Ramos (cell line): ENCODE data around the gene CBLN4.

Source experiments
- in situ Hi-C: fragments of 300-500 bp; cut with MboI; formaldehyde crosslinking; loops from one replicate; pipeline ENCODE4 v1.14.3; 2022; ENCODE audit warnings: low sequenced_read_pairs; ENCODE audit not compliant: unreplicated experiment

Gene CBLN4

DNA sequence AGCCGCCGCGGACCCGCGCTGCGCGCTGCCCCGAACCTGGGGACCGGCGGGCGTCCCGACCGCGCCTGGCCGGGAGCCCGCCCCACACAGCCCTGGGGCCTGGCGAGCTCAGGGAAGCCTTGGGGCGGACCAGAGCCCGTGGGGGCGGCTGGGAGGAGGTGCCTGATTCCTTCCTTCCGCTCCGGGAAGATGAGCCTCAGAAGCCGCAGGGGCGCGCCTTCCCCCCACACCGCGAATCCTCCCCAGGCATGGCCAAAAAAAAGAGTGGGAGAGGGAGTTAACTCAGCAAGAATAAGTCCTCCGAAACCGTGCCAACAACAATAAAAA is at the start of gene CBLN4:
CBLN4 (minus strand) TSS at position 131 of the 327 bp plus-strand sequence. CDS start 1,348 bp downstream, outside the sequence.
- in situ Hi-C loops, result no loop called here

DNA sequence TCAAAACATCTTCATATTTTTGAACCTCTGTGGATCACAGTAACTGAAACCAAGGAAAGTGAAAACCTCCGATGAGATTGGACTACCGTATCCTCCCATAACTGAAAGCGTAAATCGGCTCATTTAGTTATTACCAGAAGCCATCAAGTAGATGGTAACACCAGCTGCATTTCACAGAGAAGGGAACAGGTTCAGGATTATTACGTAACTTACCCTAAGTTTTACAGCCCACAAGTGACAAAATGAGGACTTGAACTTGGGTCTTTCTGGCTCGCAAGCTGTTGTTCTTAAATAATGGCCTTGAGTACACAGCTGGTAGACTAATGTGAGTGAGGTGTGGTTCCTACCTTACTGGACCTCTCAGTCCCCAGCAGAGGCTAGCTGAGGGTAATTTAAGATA is 37.9 kb upstream of the CBLN4 start:
- in situ Hi-C loops, result no loop called here

DNA sequence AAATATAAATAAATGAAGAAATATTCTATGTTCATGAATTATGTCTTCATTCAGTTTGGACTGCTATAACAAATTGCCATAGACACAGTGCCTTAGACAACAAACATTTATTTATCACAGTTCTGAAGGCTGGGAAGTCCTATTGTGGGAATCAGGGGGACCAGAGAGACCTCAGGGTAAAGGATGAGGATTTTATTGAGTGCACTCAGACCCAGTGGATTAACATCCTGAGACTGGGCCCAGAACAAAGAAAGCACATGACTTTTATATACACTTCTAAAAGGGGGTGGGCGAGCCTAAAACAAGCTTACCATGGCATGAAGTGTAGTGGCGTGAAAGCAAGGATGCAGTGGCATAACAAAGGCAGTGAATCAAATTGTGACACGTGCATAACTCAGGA is 26.9 kb upstream of the CBLN4 start:
- in situ Hi-C loops, result no loop called here

DNA sequence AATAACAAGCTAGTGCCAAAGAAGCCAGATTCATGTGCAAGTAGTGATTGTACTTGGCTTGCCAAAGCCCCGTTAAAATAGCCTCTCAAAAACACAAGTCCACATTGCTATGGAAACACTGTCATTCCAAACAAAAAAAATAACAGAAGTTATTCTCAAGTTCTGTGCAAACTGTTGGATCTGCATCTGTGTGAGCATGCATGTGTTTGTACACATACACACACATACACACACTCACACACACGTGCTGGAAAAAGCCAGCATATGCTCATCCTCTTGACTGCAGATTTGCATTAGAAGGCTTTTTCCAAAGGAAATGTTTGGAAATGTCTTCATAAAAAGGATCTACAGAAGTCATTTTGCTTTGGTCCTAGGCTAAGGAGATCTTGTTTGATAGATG is 13.4 kb upstream of the CBLN4 start:
- in situ Hi-C loops, result no loop called here

GRCh38 chr20:56018194-56018593 is 12.9 kb upstream of the CBLN4 start:
- in situ Hi-C loops, result no loop called here

GRCh38 chr20:56017560-56017959 is 12.2 kb upstream of the CBLN4 start:
- in situ Hi-C loops, result no loop called here

GRCh38 chr20:56014998-56015397 is 9.7 kb upstream of the CBLN4 start:
- in situ Hi-C loops, result no loop called here

GRCh38 chr20:56014151-56014550 is 8.8 kb upstream of the CBLN4 start:
- in situ Hi-C loops, result no loop called here

DNA sequence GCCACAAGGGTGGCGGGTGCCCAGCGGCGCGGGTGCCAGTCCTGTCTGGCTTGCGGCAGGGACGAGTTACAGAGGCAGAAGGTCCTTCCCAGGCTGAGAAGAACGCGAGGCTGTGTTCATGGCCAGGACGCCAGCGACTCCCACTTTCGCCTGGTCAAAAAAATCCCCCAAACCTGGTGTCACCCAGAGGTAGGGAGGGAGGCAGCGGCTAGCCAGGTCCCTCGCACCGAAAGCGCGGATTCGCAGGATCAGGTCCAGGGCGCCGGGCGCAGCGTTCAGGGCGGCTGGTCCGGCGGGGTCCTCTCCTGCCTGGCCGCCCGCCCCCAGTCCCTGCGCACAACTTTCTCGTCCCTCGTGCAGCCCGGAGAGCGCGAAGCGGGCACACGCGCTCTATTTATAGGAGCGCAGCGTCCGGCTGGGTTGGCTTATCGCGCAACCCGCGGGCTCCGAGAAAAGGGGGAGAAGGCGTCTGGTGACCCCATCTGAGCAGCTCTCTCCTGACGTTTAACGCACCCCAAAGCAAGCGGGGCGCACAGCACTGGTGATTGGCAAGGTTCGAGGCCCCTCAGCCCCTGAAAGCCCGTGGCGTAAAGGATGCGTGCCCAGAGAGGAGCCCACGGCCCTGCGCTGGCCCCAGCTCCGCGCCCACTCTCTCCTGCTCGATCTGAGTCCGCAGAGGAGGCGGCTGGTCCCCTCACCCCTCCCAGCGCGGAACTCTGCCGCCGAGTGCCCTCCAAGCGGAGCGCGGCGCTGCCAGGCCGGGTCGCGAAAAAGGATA is 519 bp downstream of the CBLN4 start:
- in situ Hi-C loops, result no loop called here

- in situ Hi-C loops, result no loop called here
Observed at GRCh38 chr20:56004007-56004406, 1.3 kb downstream of the CBLN4 start.

DNA sequence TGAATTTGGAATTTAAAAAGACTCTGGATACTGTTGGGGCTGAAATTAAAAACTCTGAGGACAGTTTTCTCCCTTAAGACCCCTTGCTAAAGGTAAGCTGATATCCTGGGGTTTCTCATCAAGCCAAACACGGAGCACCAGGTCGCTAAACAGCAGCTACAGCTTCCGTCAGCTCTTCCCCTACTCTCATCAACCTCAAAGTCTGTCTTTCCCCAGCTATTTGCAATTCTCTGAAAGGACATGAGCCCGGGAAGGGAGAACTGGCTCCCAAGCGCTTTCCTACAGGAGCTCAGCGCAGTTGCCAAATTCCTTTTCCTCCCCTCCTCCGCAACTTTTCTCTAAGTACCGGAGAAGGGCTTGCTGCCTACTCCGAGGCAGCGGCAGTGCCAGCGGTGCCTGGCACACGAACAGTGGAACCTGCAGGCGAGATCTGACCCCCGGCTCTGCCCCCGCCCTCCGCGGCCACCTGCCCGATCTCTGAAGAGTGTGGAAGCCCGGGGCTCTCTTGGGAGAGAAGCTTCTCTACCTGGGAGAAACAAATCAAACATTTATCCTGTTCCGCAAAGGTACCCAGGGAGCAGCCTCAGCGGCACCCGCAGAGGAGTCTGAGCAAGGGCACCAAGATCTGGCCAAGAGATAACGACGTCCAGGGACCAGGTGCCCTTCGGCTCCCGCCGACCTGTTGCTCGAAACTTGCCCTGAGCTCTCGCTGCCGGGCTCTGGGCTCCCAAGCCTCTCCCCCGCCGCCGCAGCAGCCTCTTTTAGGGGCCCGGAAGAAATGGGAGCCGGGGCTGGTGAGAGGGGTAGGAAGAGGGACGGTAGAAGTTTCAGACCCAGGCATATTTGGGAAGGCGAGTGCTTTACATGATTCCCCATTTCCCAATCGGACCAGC is 2.2 kb downstream of the CBLN4 start:
- in situ Hi-C loops, result no loop called here

- in situ Hi-C loops, result no loop called here
Observed at GRCh38 chr20:56001890-56002289, 3.4 kb downstream of the CBLN4 start.

- in situ Hi-C loops, result no loop called here
Observed at GRCh38 chr20:56001106-56001785, 4.1 kb downstream of the CBLN4 start.

- in situ Hi-C loops, result no loop called here
Observed at GRCh38 chr20:55978550-55978949, 26.8 kb downstream of the CBLN4 start.

- in situ Hi-C loops, result no loop called here
Observed at GRCh38 chr20:55977690-55978459, 27.4 kb downstream of the CBLN4 start.

GRCh38 chr20:55974491-55975202 is 30.7 kb downstream of the CBLN4 start:
- in situ Hi-C loops, result no loop called here

- in situ Hi-C loops, result no loop called here
Observed at GRCh38 chr20:55964790-55965189, 40.5 kb downstream of the CBLN4 start.

- in situ Hi-C loops, result no loop called here
Observed at GRCh38 chr20:55961376-55962330, 43.7 kb downstream of the CBLN4 start.

DNA sequence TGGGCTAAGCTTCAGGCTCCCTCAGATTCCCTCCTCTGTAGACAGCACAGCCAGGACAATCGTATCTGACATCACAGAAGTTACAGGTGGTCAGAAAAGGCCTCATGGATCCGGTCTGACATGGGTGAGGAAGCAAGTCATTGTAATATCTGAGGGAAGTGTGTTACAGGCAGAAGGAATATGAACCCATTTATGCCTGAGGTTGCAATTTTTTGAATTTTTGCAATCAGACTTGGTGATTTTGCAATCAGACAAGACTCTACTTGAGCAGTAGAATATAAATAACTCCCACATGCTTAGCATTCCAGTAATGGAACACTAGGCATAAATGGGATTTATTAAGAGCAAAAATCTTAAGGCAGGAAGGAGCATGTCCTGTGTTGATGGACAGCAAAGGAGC is 52.1 kb downstream of the CBLN4 start:
- in situ Hi-C loops, result no loop called here
